ENCODE measurements around the gene METRN.

The METRN gene

DNA sequence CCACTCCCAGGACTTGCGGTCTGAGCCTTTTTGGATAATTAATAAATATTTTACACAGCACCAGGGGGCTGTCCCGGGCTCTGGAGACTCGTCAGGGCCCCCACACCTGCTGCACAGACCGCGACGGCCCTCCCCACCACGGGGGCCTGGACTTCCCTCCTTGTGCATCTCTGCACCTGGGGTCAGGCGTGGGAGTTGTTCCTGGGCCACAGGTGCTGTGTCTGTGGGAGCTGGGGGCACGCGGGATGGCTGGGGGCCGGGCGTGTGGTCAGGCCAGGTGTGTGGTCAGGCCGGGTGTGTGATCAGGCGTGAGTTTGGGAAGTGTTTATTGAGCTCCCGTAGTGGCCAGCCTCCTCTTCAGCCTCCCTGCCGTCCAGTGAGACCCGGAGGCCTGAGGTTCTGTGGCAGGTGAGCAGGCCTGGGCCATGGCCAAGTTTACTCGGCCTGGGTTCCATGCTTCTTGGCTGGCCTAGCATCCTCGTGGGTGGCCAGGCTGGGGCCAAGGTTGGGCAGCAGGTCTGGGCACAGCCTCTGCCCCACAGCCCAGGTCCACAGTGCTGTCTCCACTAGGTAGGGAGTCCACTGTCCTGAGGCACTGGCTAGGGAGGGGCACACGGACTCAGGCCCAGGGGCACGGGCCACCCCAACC is 36.6 kb upstream of the METRN start:
- H3K9me3 ChIP-seq (ENCODE audit: control insufficient read depth, insufficient read depth, low read depth, low read length), result no peaks in the 10 kb centered on the region
- peaks cover 3 to 44% of the 10 kb centered on the region in 2 experiments; a peak in 1 of 3 replicates for H3K36me3 ChIP-seq (ENCODE audit: control insufficient read depth in 2 of 2, insufficient read depth in 1 of 2, low read length in 2 of 2)
- no peak overlapping the region for H3K4me3 ChIP-seq (ENCODE audit: low read depth, low read length)
- H3K27ac ChIP-seq (ENCODE audit: extremely low read depth, low read depth, low read length), result peak overlapping the region; percentile 65
- ChIA-PET CTCF (interaction anchor here (1.7 kb wide), 1 partner anchor 10 kb away, joined by 4 read pairs; the partner anchor contains the start of gene RHOT2), POLR2A (interaction anchor here (1.2 to 5.4 kb wide), 3 partner anchors 9 to 46 kb away, joined by 4 to 57 read pairs (median 4); partner anchors contain the start of genes RHOT2 and WDR24)
- H3K4me1 ChIP-seq (ENCODE audit: control insufficient read depth, insufficient read depth, low read length), result peaks cover 14% of the 10 kb centered on the region; the same call in 1 of the 2 replicates
- no peak for TF ChIP-seq ZNF202 (tag by site-specific recombination; IDR thresholded peaks at IDR 0.05; ENCODE audit: borderline replicate concordance)
- no peak for TF ChIP-seq ZNF785 (tag by site-specific recombination; IDR thresholded peaks at IDR 0.05)
- TF ChIP-seq ZFP37 (tag by site-specific recombination; IDR thresholded peaks at IDR 0.05), result no peak
- no peak for TF ChIP-seq ZNF544 (tag by site-specific recombination; IDR thresholded peaks at IDR 0.05)
- no peak for TF ChIP-seq TCF7L2 (IDR thresholded peaks at IDR 0.05; ENCODE audit: borderline replicate concordance, low read depth, low read length)
- TF ChIP-seq ZNF426 (tag by site-specific recombination; IDR thresholded peaks at IDR 0.05), result no peak
- no peak for TF ChIP-seq ZNF549 (tag by site-specific recombination; IDR thresholded peaks at IDR 0.05)
- no peak for TF ChIP-seq KLF8 (tag by site-specific recombination; IDR thresholded peaks at IDR 0.05)
- TF ChIP-seq BCL11B (tag by site-specific recombination; IDR thresholded peaks at IDR 0.05; ENCODE audit: low read depth), result peak; percentile 68; the same call in 1 of the 2 replicates
- TF ChIP-seq ZNF223 (tag by site-specific recombination; IDR thresholded peaks at IDR 0.05), result no peak
- TF ChIP-seq ZNF354C (tag by site-specific recombination; IDR thresholded peaks at IDR 0.05; ENCODE audit: borderline replicate concordance, low read depth), result no peak
- TF ChIP-seq, protein P1, sequence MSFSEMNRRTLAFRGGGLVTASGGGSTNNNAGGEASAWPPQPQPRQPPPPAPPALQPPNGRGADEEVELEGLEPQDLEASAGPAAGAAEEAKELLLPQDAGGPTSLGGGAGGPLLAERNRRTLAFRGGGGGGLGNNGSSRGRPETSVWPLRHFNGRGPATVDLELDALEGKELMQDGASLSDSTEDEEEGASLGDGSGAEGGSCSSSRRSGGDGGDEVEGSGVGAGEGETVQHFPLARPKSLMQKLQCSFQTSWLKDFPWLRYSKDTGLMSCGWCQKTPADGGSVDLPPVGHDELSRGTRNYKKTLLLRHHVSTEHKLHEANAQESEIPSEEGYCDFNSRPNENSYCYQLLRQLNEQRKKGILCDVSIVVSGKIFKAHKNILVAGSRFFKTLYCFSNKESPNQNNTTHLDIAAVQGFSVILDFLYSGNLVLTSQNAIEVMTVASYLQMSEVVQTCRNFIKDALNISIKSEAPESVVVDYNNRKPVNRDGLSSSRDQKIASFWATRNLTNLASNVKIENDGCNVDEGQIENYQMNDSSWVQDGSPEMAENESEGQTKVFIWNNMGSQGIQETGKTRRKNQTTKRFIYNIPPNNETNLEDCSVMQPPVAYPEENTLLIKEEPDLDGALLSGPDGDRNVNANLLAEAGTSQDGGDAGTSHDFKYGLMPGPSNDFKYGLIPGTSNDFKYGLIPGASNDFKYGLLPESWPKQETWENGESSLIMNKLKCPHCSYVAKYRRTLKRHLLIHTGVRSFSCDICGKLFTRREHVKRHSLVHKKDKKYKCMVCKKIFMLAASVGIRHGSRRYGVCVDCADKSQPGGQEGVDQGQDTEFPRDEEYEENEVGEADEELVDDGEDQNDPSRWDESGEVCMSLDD (tag by site-specific recombination; IDR thresholded peaks at IDR 0.05), result no peak
- no peak for TF ChIP-seq ZNF510 (tag by site-specific recombination; IDR thresholded peaks at IDR 0.05; ENCODE audit: insufficient replicate concordance)
- TF ChIP-seq SP7 (tag by site-specific recombination; IDR thresholded peaks at IDR 0.05), result no peak
- TF ChIP-seq, protein P2, sequence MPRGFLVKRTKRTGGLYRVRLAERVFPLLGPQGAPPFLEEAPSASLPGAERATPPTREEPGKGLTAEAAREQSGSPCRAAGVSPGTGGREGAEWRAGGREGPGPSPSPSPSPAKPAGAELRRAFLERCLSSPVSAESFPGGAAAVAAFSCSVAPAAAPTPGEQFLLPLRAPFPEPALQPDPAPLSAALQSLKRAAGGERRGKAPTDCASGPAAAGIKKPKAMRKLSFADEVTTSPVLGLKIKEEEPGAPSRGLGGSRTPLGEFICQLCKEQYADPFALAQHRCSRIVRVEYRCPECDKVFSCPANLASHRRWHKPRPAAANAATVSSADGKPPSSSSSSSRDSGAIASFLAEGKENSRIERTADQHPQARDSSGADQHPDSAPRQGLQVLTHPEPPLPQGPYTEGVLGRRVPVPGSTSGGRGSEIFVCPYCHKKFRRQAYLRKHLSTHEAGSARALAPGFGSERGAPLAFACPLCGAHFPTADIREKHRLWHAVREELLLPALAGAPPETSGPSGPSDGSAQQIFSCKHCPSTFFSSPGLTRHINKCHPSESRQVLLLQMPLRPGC (tag by site-specific recombination; IDR thresholded peaks at IDR 0.05), result no peak
- no peak for TF ChIP-seq ZFP3 (tag by site-specific recombination; IDR thresholded peaks at IDR 0.05; ENCODE audit: low read depth)
- TF ChIP-seq ZNF248 (tag by site-specific recombination; IDR thresholded peaks at IDR 0.05), result no peak
- TF ChIP-seq ZNF324 (tag by site-specific recombination; IDR thresholded peaks at IDR 0.05), result no peak
- TF ChIP-seq EGR2 (tag by site-specific recombination; IDR thresholded peaks at IDR 0.05; ENCODE audit: low read depth), result peak; percentile 10; the same call in 1 of the 2 replicates
- TF ChIP-seq ZNF157 (tag by site-specific recombination; IDR thresholded peaks at IDR 0.05), result no peak
- no peak for TF ChIP-seq ZBTB7A (tag by site-specific recombination; IDR thresholded peaks at IDR 0.05; ENCODE audit: low read depth)
- TF ChIP-seq ZNF335 (tag by site-specific recombination; conservative IDR thresholded peaks at IDR 0.05), result no peak
- TF ChIP-seq ZSCAN23 (tag by site-specific recombination; IDR thresholded peaks at IDR 0.05), result no peak
- peak; percentile 33; the same call in 1 of the 2 replicates for TF ChIP-seq PATZ1 (tag by site-specific recombination; IDR thresholded peaks at IDR 0.05)
- no peak for TF ChIP-seq ZNF600 (tag by site-specific recombination; IDR thresholded peaks at IDR 0.05)
- no peak for TF ChIP-seq CTCF (tag by site-specific recombination; IDR thresholded peaks at IDR 0.05)
- no peak for TF ChIP-seq PBX3 (CRISPR knock-in tag; IDR thresholded peaks at IDR 0.05)
- no peak for TF ChIP-seq ZNF776 (tag by site-specific recombination; IDR thresholded peaks at IDR 0.05; ENCODE audit: borderline replicate concordance)
- TF ChIP-seq ZNF366 (tag by site-specific recombination; conservative IDR thresholded peaks at IDR 0.05), result no peak
- no peak for TF ChIP-seq WT1 (tag by site-specific recombination; IDR thresholded peaks at IDR 0.05)

Data from HEK293 (cell line).